ENCODE results near the gene TICRR.

Gene TICRR

GRCh38 chr15:89629829-89630228 lies 54.6 kb downstream of the TICRR start:
- no peak for DNase-seq

- DNase-seq = no peak
Measured at GRCh38 chr15:89630260-89630659, 55.0 kb downstream of the TICRR start.

- no peak for DNase-seq
Measured at GRCh38 chr15:89630974-89631901, 56.0 kb downstream of the TICRR start.

GRCh38 chr15:89631902-89632264 lies 56.6 kb downstream of the TICRR start:
- DNase-seq = no peak

GRCh38 chr15:89632563-89633430 lies 57.5 kb downstream of the TICRR start:
- DNase-seq = no peak

- no peak for DNase-seq
Measured at GRCh38 chr15:89633585-89633984, 58.3 kb downstream of the TICRR start.

GRCh38 chr15:89640245-89640644 lies 65.0 kb downstream of the TICRR start:
- DNase-seq = no peak

GRCh38 chr15:89641053-89641452 lies 65.8 kb downstream of the TICRR start:
- DNase-seq = no peak

- no peak for DNase-seq
Measured at GRCh38 chr15:89642106-89642505, 66.8 kb downstream of the TICRR start.

- DNase-seq = no peak
Measured at GRCh38 chr15:89645680-89646079, 70.4 kb downstream of the TICRR start.

- no peak for DNase-seq
Measured at GRCh38 chr15:89646416-89647141, 71.3 kb downstream of the TICRR start.

- no peak for DNase-seq
Measured at GRCh38 chr15:89647191-89647851, 72.1 kb downstream of the TICRR start.

GRCh38 chr15:89648106-89649012 lies 73.1 kb downstream of the TICRR start:
- no peak for DNase-seq

GRCh38 chr15:89649013-89649625 lies 73.8 kb downstream of the TICRR start:
- no peak for DNase-seq

- no peak for DNase-seq
Measured at GRCh38 chr15:89649716-89650115, 74.4 kb downstream of the TICRR start.

- no peak for DNase-seq
Measured at GRCh38 chr15:89652131-89652530, 76.9 kb downstream of the TICRR start.

- DNase-seq = no peak
Measured at GRCh38 chr15:89652666-89653065, 77.4 kb downstream of the TICRR start.

GRCh38 chr15:89653578-89653977 lies 78.3 kb downstream of the TICRR start:
- DNase-seq = no peak

- DNase-seq = no peak
Measured at GRCh38 chr15:89654301-89654761, 79.1 kb downstream of the TICRR start.

- no peak for DNase-seq
Measured at GRCh38 chr15:89654847-89655805, 79.9 kb downstream of the TICRR start, which contains the start of gene KIF7. KIF7 (minus strand) TSS chr15:89655467; CDS start chr15:89652930, 2,537 bp downstream.

Measured in KG1 (cell line).